Activated CD8-positive, alpha-beta memory T cell treated with anti-CD3 and anti-CD28 coated beads, Interleukin-2, amount 50 U/mL, for 48 hours (primary cell): ENCODE results near the gene ZDHHC23.

ENCODE experiments used
- DNase-seq: peaks from one replicate; pipeline ENCODE4 v3.0.0-alpha.2; 2020

Gene ZDHHC23

GRCh38 chr3:114011059-114011797, 63.4 kb downstream of the ZDHHC23 start:
- no peak for DNase-seq
